OCI-LY3 (cell line): ENCODE results near the gene ZFYVE28.

Experiments
- CTCF ChIP-seq: fragments of 200-600, 300-600 bp; sonication (generic); IDR thresholded peaks from 2 replicates; pipeline ENCODE4 v1.5.1; 2014; ENCODE audit warnings: antibody characterized with exemption, low read length, low read depth
- EZH2phosphoT487 ChIP-seq: fragments of 200-600 bp; shearing (Covaris generic); IDR thresholded peaks from 2 replicates; pipeline ENCODE4 v1.6.1; 2018; ENCODE audit warnings: antibody characterized with exemption, mixed run types, low read depth

DNA sequence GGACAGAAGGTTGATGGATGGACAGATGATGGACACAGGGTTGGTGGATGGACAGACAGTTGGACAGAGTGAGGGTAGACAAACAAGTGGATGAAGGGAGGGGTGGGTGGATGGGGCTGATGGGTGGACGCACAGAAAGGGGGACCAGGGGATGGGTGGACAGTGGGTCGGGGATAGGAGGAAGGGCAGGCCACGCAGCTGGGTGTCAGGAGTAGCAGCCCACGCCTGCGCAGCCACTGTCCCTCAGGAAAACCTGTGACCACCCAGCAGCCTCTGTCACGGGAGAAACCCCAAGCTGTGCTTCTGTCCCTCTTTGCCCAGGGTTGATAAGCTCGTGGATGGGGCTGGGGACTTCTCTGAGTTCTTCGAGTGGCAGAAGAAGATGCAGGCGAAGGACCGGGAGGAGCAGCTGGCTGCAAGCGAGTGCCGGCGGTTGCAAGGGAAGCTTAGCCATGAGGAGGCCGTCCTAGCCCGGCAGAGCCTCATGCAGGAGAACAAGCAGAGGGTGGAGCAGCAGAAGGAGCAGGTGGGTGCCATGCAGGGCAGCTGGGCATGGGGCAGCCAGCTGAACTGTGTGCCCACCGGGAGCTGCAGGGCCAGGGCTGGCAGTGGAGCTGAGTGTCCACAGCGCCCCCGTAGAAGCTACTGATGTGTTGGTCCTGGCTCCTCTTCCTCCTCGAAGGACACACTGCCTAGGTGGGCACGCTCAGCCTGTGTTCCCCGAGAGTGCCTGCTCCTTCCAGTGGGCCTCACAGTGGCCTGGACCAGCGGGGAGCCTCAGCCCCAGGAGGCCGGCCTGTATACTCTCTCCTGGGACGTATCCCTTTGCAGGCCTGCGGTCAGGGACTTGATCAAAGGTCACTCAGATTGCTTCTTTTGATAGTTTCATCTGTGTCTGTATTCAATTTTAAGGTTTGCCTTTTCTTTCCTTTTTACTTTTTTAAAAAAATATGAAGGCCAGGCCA is 33.7 kb upstream of the ZFYVE28 start:
- no peak for TF ChIP-seq CTCF
- no peak for TF ChIP-seq EZH2phosphoT487
